ENCODE results near the gene KRT78.

The KRT78 gene

GRCh38 chr12:52838609-52839435 lies 10.0 kb downstream of the KRT78 start:
- DNase-seq (ENCODE audit: low spot score): no peak

GRCh38 chr12:52837781-52838608 lies 10.8 kb downstream of the KRT78 start:
- DNase-seq (ENCODE audit: low spot score): no peak

- no peak for DNase-seq (ENCODE audit: low spot score)
These were observed 11.4 kb downstream of the KRT78 start for GRCh38 chr12:52837413-52837741.

GRCh38 chr12:52836491-52837412 lies 12.0 kb downstream of the KRT78 start:
- DNase-seq (ENCODE audit: low spot score): no peak

GRCh38 chr12:52836042-52836466 lies 12.7 kb downstream of the KRT78 start:
- peak; percentile 32 for DNase-seq (ENCODE audit: low spot score)

- DNase-seq (ENCODE audit: low spot score): no peak
These were observed 13.3 kb downstream of the KRT78 start for GRCh38 chr12:52835271-52836041.

- DNase-seq (ENCODE audit: low spot score): no peak
These were observed 14.1 kb downstream of the KRT78 start for GRCh38 chr12:52834727-52835001.

- no peak for DNase-seq (ENCODE audit: low spot score)
These were observed 14.7 kb downstream of the KRT78 start, which contains the start of gene KRT79 for GRCh38 chr12:52833922-52834726. Gene KRT79 (minus strand): TSS chr12:52834311. CDS start chr12:52834260, 51 bp downstream.

GRCh38 chr12:52832985-52833905 lies 15.5 kb downstream of the KRT78 start:
- no peak for DNase-seq (ENCODE audit: low spot score)

- no peak for DNase-seq (ENCODE audit: low spot score)
These were observed 16.3 kb downstream of the KRT78 start for GRCh38 chr12:52832451-52832850.

GRCh38 chr12:52831251-52831650 lies 17.5 kb downstream of the KRT78 start:
- no peak for DNase-seq (ENCODE audit: low spot score)

- no peak for DNase-seq (ENCODE audit: low spot score)
These were observed 18.6 kb downstream of the KRT78 start for GRCh38 chr12:52829986-52830770.

- DNase-seq (ENCODE audit: low spot score): no peak
These were observed 20.2 kb downstream of the KRT78 start for GRCh38 chr12:52828591-52829021.

- no peak for DNase-seq (ENCODE audit: low spot score)
These were observed 20.6 kb downstream of the KRT78 start for GRCh38 chr12:52828156-52828555.

GRCh38 chr12:52827499-52828090 lies 21.2 kb downstream of the KRT78 start:
- no peak for DNase-seq (ENCODE audit: low spot score)

GRCh38 chr12:52826611-52827498 lies 21.9 kb downstream of the KRT78 start:
- no peak for DNase-seq (ENCODE audit: low spot score)

GRCh38 chr12:52825961-52826360 lies 22.8 kb downstream of the KRT78 start:
- no peak for DNase-seq (ENCODE audit: low spot score)

Measured in CD4-positive, alpha-beta T cell treated with Interleukin-15 for 4 hours (primary cell).